GM03348 (cell line): Measurements from ENCODE around the gene LRRIQ4.

Source experiments
- DNase-seq: peaks from one replicate; pipeline ENCODE4 v3.0.0; 2012; ENCODE audit warnings: low spot score

The LRRIQ4 gene

DNA sequence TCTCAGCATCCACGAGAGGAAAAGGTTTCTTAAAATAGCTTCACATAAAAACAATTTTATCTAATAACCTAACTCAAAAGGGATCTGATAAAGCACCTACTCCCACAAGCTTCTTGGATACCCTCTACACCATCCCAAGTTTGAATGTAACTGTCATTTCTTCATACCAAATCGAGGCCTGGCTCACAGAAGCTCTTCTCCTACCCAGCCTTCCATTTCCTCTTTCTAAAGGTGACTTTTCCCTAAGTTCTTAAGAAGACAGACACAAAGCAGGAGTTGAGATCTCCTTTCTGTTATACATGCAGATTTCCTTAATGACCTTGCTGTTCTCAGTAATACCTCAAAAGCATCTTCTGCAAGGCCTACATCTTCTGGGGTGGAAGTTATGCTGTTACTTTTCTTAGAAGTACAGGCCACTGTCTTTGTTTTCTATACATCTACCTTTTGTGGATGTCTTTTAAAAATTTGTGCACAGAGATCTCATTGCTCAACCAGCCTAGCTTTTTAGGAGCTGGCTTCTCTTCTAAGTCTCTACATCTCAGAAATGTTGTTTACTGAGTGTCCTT lies 3.4 kb upstream of the LRRIQ4 start:
- no peak for DNase-seq

DNA sequence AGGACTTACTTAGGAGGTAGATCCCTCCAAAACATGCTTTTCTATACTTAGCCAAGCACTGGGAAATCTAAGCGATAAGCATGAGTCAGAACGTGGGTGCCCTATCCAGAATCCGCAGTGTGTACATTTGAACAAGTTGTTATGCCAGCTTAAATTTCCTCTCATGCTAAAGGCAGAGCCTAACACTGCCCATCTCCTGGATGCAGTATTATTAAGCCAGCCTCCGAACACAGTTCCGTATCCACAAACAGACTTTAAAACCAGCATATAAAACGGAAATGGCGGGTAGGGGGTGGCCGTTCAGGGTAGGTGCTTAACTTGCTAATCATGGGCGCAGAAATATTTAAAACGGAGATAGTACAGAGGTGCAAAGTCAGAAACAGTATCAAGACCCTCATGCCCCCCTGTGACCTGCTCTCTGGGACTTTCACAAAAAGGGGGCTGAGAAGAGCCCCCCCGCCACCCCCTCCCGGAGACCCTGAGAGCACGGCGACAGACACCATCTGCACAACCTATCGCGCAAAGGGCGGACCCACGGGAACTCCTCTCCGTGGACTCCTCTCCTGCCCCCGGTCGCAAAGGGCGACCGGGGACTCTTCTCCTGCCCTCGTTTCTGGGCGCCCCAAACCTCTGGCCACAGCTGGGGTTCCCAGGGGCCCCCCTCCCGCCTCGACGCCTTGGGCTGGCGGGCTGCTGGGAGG lies 889 bp upstream of the LRRIQ4 start:
- DNase-seq: peak; percentile 31

DNA sequence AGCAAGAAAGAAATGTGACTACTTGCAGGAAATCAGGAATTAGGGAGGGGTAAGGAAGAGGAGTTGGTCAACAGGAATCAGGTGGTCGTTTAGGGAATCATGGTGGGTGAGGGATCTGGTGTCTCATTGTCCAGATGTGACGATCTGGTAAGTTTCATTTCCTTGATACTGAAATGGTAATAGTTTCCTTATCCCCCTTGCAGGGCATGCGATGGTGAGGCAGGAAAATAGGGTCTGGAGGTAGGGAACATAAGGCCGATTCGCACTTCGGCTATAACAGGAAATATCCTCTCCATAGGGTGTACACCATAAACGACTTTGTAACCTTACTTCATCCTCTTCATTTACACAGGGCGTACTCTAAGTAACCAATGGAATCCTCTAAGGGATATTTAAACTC lies 608 bp downstream of the LRRIQ4 start:
- DNase-seq: no peak

DNA sequence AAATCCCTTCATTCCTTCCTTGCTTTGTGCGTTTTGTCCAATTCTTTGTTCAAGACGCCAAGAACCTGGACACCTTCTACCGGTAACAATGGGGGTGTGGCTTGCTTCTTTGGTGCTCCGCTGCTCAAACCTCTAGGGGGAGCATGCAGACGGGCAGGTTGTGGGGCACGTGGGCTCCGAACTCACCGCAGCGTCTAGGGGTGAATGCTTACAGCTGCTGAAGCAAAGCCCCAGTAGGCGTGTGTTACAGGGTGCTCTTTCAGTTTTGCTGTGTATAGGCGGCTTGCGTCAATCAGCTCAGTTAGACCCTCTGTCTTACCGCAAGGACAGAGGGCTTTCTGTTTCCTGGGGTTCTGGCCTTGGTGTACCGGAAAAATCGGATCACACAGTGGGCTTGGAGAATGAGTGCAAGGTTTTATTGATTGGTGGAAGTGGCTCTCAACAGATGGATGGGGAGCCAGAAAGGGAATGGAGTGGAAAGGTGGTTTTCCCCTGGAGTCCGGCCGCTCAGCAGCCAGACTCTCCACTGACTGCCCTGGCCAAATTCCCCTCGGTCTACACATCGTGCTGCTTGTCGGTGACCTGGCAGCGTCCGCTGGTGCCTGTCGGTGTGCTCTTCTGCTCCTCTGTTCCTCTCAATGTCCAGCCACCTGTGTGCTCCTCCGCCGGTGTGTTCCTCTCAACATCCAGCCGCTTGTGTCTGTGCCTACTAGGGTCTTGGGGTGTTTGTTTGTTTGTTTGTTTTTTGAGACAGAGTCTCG lies 1.3 kb downstream of the LRRIQ4 start:
- no peak for DNase-seq

DNA sequence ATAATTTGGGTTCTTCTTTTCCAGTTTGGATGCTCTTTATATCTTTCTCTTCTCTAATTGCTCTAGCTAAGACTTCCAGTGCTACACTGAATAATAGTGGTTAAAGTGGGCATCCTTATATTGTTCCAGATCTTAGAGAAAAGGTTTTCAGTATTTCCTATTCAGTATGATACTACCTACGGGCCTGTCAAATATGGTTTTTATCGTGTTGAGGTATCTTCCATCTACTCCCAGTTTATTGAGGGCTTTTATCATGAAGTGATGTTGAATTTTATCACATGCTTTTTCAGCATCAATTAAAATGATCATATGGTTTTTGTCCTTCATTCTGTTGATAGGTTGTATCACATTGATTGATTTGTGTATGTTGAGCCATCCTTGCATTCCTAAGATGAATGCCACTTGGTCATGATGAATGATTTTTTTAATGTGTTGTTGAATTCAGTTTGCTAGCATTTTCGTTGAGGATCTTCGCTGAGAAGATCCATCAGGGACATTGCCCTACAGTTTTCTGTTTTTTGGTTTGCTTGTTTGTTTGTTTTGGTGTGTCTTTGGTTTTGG lies 3.0 kb downstream of the LRRIQ4 start:
- no peak for DNase-seq

DNA sequence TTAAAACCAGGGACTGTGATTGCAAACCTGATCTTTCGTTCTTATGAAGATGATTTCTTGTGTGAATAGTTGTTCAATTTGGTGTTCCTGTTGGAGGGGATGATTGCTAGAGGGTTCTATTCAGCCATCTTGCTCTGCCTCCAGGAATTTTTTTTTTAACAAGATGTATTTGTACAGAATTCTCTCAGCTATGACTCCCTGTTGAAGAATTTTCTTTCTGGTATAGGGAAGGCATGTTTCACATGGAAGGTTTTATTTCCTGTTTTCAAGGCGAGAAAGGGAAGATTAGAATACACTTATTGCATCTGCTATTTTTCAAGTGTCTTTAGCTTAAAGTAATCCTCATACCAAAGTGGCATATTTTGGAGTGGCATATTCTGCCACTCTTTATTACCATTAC lies 5.6 kb downstream of the LRRIQ4 start:
- no peak for DNase-seq

DNA sequence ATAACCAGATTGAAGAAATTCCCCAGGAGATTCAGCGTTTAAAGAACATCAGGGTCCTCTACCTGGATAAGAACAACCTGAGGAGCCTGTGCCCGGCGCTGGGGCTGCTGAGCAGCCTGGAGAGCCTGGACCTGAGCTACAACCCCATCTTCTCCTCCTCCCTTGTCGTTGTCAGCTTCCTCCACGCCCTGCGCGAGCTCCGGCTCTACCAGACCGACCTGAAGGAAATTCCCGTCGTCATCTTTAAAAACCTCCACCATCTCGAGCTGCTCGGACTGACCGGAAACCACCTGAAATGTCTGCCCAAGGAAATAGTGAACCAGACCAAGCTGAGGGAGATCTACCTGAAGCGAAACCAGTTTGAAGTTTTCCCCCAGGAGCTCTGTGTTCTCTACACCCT lies 9.4 kb downstream of the LRRIQ4 start:
- no peak for DNase-seq

DNA sequence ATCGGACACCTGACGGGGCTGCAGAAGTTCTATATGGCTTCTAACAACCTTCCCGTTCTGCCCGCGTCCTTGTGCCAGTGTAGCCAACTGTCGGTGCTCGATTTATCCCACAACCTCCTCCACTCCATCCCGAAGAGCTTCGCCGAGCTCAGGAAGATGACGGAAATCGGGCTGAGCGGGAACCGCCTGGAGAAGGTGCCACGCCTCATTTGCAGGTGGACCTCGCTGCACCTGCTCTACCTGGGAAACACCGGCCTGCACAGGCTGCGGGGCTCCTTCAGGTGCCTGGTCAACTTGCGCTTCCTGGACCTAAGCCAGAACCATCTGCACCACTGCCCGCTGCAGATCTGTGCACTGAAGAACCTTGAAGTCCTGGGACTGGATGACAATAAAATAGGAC lies 9.9 kb downstream of the LRRIQ4 start:
- no peak for DNase-seq

DNA sequence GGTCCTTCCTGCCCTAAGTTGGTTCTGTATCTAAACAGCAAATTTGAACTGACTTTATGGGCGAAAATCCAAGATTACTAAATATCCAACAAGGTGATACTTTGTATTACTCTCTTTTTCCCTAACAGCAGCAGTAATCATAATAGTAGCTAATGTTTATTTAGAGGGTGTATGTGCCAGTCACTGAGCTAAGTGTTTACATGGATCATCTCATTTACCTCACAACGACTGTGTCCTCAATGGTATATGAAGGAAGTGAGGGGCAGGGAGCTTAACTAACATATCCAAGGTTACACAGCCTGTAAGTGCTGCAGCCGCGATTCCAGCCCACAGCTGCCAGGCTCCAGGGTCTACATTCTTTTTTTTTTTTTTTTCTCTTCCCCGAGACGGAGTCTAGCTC lies 10.3 kb downstream of the LRRIQ4 start:
- DNase-seq: no peak

DNA sequence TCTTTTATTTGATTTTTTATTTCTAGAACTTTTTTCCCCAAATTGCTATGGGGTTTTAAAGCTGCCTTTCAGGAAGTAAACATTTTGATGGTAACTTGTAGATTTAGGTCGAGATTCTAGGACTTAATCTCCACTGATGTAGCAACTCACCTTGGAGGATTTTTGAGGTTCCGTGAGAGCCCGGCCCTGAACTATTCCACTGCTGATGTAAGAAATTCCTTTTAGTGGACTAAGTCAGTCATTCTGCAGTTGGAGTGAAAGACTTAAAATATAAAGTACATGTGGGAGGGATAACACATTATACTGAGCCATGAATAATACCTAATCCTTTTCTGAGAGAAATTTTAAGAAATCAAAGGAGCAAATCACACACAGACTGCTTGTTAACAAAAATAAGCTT lies 12.6 kb downstream of the LRRIQ4 start:
- no peak for DNase-seq

DNA sequence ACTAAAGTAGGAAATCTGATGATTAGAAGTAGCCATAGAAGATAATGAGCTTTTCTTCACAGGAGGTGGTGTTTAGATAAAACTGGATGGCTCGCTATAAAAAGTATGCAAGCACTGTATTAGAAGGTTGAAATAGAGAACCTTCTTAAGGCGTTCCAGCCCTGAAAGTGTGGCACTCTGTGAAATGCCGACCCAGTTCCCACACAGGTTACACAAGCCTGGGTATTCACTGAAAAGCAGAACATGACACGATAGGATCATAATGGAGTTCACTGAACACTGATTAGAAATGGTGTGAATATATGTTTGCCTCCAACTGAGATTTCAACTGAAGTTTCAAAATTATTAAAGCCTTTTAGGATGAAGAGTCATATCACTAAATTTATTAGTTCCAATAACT lies 15.0 kb downstream of the LRRIQ4 start:
- DNase-seq: no peak

DNA sequence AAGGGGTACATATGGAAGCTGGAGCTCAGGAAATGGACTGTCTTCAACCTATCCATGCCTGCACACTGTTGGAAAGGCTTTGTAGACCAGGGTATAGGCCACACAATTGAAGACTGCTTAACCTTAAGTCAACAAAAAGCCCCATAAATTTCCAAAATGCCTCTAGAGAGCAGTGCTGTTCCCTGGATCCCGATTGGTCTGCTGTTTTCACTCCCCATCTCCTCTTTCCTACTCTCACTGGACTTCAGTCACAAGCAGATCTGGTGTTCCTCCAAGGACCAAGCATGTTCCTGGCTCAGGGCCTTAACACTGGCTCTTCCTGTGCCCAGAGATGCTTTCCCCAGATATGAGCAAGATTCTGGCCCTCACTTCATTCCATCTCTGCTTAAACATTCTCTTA lies 22.9 kb downstream of the LRRIQ4 start:
- DNase-seq: no peak

DNA sequence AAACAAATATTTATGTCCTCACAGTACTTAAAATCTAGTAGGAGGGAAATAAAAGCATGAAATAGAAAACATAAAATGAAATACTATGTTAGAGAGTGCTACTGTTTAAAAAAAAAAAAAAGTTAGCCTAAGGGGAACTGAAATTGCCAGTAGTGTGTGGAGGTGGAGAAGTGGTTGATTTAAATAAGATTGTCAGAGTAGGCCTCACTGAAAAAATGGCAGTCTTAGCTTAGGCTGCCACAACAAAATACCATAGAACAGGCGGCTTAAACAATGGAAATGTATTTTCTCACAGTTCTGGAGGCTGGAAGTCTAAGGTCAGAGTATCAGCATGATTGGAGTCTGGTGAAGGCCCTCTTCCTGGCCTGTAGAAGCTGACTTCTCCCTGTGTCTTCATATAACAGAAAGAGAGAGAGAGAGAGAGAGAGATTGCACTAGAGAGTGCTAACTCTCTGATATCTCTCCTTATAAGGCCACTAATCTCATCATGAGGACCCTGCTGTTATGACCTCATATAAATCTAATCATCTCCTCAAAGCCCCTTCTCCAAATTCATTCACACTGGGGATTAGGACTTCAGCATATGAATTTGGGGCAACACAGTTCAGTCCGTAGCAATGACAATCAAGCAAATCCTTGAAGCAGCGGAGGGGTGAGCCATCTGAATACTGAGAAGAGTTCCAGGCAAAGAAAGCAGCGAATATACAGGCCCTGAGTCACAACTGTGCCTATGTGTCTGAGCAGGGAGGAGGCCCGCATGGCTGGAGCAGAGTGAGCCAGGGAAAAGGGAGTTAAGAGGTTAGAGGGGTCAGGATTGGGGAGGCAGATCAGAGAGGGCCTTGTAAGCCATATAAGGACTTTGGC lies 23.6 kb downstream of the LRRIQ4 start:
- peak; percentile 32 for DNase-seq

DNA sequence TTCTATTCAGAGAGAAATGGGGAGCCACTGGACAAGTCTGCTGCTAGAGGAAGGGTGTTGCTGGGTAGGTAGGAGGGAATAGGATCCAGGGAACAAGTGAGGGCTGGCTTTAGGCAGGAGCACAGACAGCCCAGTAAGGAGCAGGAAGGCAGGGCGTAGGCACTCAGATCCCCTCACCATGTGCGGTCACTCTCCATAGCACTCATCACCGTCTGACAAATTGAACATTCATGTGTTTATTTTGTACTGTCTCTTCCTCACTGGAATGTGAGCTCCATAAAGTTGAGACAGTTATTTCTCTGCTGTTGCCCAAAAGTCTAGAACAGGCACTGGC lies 24.2 kb downstream of the LRRIQ4 start:
- peak; percentile 22 for DNase-seq

DNA sequence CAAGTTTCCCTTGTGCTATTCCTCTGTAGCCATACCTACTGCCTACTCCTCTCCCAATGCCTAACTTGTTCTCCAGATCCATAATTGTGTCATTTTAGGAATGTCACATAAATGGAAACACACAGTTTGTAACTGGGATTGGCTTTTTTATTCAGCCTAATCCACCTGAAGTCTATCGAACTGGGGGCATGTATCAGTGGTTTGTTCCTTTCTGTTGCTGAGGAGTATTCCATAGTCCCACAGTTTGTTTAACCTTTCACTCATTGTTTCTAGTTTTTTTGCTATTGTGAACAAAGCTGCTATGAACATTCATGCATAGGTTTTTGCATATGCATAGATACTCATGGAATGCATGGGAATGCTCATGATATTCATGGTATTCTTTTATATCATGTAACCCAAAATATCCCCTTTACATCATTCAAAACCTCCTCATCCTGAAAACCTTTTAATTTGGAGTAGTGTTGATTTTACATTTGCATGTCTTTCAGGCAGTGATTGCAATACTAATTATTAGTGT lies 25.9 kb downstream of the LRRIQ4 start:
- no peak for DNase-seq

DNA sequence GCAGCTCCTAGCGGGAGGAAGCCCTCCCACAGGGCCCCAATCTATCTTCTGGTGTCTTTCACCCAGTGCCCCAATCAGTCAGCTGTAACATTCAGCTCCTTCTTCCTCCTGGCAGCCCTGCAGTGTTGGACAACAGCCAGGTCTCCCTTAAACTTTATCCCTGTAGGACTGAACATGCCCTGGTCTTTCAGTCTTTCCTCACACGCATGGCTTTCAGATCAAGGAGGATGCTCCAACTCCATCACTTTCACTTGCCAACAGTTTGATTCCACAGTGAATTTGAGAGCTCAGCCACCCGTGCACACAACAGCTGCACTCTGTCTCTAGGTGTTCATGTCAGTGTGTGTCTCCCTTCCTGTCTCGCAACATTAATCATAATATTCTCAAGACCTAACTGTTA lies 28.5 kb downstream of the LRRIQ4 start:
- no peak for DNase-seq

DNA sequence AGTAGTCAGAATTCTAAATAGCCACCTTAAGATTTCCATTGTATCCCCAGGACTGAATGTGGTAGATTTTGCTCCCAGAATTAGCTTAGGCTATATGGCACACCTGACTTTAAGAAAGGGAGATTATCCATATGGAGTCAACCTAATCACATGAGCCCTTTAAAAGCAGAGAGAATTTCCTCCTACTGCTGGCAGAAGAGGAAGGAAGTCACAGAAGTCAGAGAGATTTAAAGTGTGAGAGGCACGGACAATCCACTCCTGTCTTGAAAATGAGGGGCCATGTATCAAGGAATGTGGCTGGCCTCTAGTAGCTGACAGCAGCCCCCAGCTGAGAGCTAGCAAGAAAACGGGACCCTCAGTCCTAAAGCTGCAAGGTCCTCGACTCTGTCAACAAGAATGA lies 30.3 kb downstream of the LRRIQ4 start:
- no peak for DNase-seq

DNA sequence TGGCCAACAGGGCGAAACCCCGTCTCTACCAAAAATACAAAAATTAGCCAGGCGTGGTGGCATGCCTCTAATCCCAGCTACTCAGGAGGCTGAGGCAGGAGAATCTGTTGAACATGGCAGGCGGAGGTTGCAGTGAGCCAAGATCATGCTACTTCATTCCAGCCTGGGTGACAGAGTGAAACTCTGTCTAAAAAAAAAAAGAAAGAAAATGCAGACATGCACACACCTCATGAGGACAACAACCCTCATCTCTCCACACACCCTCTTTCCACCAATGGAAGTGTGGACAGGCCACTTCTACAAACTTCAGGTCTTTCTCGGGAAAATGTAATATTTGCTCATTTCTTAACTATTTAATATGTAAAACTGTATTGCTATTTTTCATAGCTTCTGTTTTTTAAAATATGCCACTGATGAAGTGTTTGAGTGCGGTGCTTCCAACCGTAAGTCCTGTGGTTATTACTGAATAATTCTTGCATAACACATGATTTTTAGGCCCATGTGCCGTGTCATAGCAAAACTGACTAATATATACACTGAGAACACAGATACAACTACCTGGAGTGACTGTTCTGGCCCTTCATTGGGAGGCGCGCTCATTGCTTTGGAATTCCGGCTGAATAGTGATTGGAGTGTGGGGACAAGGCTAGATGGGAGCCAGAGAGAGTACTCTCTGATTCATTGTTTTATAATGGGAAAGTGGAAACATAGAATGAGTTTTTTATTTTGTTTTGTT lies 34.0 kb downstream of the LRRIQ4 start:
- DNase-seq: peak; percentile 68

DNA sequence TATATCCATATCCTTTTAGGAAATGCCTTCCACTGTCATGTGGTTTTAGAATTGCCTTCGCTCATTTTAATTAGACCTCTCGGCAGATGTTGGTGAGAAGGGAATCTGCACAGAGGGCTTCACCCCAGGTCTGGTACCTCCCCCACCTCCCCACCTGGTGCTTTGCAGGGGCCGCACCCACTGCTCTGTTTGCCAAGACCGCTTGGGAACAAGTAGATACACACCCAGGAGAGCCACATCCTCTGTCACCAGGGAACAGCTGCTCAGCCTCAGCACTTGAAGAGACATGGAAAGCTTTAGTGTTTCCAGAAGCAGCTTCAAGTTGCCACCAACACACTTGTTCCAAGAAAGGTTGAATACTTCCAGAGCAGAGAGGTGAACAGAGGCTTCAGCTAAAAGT lies 35.2 kb downstream of the LRRIQ4 start:
- no peak for DNase-seq

DNA sequence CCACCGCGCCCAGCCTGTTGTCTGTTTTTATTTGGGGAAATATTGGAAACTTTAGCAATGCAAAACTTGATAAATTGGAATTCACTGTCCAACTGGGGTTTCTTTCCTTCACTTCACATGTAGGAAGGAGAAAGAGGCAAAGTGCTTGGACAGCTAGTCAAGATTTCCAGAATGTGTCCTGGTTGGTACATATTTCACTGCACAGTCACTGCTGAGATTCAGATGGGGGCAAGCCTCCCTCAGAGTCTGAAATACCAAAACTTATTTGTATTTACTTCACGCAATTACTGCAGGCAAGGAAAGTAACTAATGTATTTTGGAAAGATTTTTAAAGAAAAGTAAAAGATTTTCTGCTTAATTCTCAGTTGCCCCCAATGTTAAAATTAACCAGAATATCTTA lies 36.1 kb downstream of the LRRIQ4 start:
- DNase-seq: no peak

DNA sequence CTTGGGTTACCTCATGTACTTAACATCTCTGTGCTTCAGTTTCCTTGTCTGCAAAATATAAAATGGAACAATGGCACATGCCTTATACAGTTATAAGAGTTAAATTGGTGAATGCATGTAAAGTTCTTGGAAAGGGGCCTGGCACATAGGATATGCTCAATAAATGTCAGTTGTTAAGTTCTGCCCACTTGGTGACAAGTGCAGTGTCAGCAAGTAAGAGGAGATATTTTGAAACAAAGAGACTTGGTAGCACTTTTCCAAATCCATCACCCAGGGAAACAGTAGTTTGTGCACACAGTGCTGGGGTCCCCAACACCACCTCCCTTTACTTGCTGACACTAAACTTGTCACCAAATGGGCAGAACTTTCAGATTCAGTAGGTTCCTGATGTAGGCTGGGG lies 37.9 kb downstream of the LRRIQ4 start:
- no peak for DNase-seq

DNA sequence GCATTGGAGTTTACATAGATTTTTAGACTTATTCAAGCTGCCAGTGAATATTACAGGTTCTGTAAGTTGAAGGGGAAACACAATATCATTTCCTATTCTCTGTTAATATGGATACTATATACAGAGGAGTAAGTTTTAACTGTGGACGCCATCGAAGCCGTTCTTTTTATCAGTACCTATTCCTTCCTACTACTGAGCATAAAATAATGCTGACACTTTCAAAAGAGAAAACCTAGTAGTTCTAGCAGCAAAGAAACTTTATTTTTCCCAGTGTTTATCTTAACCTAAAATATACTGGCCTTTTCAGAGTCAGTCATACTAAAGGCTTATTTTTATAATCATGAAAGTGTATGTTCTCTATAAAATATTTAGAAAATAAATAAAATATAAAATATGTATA lies 42.8 kb downstream of the LRRIQ4 start:
- no peak for DNase-seq
